HG02798 (cell line): Measurements from ENCODE around the gene THAP12.
"Not testable (repeated sequence)": the region's sequence is repeated elsewhere in the genome, so short reads cannot be mapped to it uniquely, and the experiment has no call there.

Source experiments
- ATAC-seq: cut with Tn5 transposase; IDR thresholded peaks from one replicate; pipeline ENCODE4 v1.9.1; 2021; ENCODE audit warnings: mild to moderate bottlenecking; ENCODE audit not compliant: unreplicated experiment, poor library complexity

The THAP12 gene, protein sequence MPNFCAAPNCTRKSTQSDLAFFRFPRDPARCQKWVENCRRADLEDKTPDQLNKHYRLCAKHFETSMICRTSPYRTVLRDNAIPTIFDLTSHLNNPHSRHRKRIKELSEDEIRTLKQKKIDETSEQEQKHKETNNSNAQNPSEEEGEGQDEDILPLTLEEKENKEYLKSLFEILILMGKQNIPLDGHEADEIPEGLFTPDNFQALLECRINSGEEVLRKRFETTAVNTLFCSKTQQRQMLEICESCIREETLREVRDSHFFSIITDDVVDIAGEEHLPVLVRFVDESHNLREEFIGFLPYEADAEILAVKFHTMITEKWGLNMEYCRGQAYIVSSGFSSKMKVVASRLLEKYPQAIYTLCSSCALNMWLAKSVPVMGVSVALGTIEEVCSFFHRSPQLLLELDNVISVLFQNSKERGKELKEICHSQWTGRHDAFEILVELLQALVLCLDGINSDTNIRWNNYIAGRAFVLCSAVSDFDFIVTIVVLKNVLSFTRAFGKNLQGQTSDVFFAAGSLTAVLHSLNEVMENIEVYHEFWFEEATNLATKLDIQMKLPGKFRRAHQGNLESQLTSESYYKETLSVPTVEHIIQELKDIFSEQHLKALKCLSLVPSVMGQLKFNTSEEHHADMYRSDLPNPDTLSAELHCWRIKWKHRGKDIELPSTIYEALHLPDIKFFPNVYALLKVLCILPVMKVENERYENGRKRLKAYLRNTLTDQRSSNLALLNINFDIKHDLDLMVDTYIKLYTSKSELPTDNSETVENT

DNA sequence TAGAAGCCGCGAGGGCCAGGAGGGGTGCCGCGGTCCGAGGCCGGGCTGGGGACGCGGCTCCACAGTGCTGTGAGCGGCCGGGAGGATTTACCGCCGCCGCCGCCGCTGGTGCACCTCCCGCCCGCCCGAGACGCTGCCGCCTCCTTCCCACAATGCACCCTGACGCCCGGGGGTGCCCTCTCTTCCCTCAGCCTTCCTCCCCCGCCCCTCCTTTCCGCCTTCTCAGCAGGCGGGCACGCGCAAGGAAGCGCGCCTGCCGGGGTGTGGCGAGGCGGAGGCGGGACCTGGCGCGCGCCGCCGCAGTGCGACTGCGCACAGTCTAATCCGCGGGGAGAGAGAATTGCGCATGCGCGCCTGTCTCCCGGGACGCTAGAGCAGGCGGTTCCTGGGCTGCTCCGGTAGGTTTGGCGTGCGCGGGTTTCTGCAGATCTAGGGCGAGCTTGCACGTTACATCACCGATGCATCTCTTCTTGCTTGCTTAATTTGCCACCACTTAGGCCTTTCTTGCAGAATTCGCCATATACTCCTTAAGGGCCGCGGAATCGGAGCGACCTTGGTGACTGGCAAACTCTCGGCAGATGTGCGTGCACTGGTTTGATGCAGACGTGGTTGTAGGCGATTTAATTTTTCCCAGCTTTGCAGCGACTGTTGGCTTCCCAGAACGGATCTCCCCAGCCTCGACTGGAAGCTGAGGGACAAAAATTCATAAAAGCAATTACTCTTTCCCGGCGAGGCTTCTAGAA lies at the start of gene THAP12, which contains the start of gene GVQW3:
Gene THAP12 (minus strand): TSS at position 156 of the 743 bp plus-strand sequence. CDS start 296 bp downstream, outside the sequence.
Gene GVQW3 (plus strand): TSS at position 347 of the 743 bp plus-strand sequence. CDS start 506 bp downstream, outside the sequence.
- peak; percentile 92 for ATAC-seq

- no peak for ATAC-seq
Observed at GRCh38 chr11:76426660-76427059, 45.7 kb upstream of the THAP12 start.

GRCh38 chr11:76424891-76425290 lies 44.0 kb upstream of the THAP12 start:
- ATAC-seq: peak; percentile 54

DNA sequence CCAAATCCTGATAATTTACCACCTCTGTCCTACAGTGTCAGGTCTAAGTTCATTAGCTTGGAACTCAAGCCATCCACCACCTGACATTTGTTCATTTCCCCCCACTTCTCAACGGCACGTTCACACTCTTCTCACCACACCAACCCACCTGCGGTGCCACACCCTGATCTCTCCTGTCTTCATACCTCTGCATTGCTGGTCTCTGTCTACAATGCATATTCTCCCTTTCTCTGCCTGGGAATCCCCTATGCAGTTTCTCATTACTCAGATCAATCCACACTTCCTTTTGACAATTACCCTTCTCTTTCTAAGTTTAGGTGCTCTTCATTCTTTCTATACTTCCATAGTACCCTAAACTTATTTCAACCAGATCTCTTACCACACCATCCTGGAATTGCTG lies 43.4 kb upstream of the THAP12 start:
- ATAC-seq: peak; percentile 70

GRCh38 chr11:76419896-76420295 lies 39.0 kb upstream of the THAP12 start:
- ATAC-seq: no peak

- no peak for ATAC-seq
Observed at GRCh38 chr11:76415073-76415472, 34.1 kb upstream of the THAP12 start.

- ATAC-seq: no peak
Observed at GRCh38 chr11:76410851-76411357, 30.0 kb upstream of the THAP12 start.

GRCh38 chr11:76408171-76408965 lies 27.4 kb upstream of the THAP12 start:
- no peak for ATAC-seq

DNA sequence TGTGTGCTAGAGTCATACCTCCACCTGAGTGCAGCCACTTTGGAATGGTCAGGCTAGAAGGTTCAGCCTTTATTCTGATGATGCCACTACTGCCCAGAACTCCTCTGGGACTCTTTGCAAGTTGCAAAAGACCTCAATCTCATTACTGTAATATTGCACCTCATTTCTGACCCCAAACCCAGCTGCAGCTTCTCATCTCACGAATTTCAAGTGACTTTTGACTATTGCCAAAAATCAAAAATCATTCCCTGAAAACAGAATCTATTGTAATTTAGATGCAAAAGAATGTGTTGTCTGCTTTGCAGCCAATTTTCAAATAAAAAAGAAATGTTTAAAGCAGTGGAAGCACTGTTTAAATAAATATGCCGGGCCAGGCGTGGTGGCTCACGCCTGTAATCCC lies 25.4 kb upstream of the THAP12 start:
- ATAC-seq: no peak

- ATAC-seq: not testable (repeated sequence)
Observed at GRCh38 chr11:76401484-76401883, 20.6 kb upstream of the THAP12 start.

DNA sequence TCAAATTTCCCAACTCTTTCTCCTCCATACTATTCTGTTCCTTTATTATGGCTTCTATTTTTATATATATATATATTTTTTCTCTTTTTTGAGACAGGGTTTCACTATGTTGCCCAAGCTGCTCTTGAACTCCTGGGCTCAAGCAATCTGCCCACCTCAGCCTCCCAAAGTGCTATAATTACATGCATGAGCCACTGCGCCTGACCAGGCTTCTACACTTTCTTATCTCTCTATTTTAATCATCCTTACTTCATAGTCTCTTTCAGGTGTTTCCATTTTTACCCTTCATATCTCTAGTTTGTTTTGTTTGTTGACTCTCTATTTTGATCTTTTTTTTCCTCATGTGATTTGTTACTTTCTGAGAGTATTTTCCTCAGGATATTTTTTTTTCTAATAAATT lies 20.0 kb upstream of the THAP12 start:
- no peak for ATAC-seq

- no peak for ATAC-seq
Observed at GRCh38 chr11:76397383-76397782, 16.5 kb upstream of the THAP12 start.

- no peak for ATAC-seq
Observed at GRCh38 chr11:76395296-76395695, 14.4 kb upstream of the THAP12 start.

GRCh38 chr11:76394411-76394810 lies 13.5 kb upstream of the THAP12 start:
- no peak for ATAC-seq

DNA sequence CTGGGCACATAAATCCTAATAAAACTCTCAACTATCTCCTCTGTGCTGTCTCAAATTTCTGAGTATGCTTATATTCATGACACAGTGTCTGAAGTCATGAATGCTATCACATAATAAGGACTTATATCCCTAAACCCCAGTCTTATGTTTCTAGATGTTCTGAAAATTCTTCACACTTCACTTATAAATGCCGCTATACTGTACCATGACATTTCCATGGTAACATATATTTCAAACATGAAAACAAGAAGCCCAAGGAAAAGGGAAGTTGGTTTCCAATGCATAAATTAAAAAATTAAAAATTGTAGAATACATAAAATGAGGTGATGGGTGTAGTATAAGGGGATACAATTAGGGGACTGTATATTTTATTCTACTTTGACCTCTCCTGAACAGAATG lies 11.9 kb upstream of the THAP12 start:
- no peak for ATAC-seq

- no peak for ATAC-seq
Observed at GRCh38 chr11:76391811-76392475, 11.0 kb upstream of the THAP12 start.

DNA sequence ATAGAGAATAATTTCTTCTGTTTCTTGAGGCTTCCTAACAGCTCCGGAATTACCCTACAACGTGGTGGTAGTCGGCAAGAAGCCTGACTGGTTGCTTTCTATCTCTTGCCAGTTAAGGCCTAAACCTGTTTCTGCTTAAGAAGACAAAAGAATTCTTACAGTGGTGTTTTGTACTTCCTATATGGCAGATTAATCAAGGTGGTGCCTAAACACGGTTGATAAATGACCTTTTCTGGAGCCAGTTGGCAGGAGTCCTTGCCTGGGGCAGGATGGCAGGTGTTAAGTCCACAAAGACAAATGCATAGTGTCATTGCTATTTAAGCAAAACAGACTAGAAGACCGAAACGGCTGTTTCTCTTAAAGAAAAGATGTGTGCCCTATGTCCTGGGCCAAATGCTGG lies 10.1 kb upstream of the THAP12 start:
- ATAC-seq: no peak

GRCh38 chr11:76388408-76388807 lies 7.5 kb upstream of the THAP12 start:
- ATAC-seq: no peak

DNA sequence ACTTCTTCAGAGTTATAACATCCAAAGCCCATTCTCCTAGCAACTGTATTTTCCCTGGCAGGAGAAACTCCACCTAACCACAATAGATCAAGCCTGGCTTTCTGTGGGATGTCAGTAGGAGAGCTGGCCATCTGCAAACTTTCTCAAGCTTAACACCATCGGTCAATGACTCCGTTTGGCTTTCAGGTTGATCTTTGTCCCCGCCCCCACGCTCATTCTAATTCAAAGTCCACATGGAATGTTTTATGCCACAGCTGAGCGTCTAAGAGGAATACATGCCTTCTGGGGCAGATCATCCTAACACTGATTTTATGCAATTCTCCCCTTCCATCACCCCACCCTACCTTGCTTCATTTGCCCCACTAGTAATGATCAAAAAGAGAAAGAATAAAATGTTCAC lies 5.0 kb upstream of the THAP12 start:
- no peak for ATAC-seq
